GM18508 (cell line): Measurements from ENCODE around the gene CHST8.
"Not testable (repeated sequence)": the region's sequence is repeated elsewhere in the genome, so short reads cannot be mapped to it uniquely, and the experiment has no call there.

Experiments
- ATAC-seq: cut with Tn5 transposase; IDR thresholded peaks from one replicate; pipeline ENCODE4 v1.9.1; 2021; ENCODE audit warnings: moderate number of reproducible peaks; ENCODE audit not compliant: insufficient read depth, unreplicated experiment

CHST8 gene, protein sequence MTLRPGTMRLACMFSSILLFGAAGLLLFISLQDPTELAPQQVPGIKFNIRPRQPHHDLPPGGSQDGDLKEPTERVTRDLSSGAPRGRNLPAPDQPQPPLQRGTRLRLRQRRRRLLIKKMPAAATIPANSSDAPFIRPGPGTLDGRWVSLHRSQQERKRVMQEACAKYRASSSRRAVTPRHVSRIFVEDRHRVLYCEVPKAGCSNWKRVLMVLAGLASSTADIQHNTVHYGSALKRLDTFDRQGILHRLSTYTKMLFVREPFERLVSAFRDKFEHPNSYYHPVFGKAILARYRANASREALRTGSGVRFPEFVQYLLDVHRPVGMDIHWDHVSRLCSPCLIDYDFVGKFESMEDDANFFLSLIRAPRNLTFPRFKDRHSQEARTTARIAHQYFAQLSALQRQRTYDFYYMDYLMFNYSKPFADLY

DNA sequence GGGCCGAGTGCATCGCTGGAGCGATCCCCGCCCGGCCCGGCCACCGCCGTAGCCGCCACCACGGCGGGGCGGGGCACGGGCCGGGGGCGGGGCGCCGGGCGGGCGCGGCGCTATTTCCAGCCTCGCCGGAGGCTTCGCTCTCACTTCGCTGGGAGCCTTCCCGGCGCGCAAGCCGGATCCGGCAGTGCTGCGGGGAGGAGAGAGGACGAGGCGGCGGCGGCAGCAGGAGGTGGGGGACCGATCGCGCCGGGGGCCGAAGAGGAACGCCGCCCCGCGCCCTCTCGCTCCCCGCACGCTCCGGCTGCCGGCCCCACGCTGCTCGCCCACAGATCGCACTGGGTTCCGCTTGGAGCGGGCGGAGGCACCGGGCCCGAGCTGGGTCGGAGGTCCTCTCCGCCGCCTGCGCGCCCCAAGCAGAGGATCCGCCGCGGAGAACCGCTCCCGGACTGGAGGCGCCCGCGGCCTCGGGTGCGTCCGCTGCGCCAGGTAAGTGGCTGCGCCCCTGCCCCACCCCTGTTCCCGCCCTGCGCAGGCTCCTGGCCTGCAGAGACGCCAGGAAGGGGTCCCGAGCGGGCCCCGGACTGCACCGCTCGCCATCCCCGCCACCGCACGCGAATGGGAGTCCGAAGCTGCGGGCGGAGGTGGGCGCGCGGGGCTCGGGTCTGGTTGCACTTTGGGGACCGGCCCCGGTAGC lies at the start of gene CHST8:
Gene CHST8, plus strand, starts transcription at position 143 of the 694 bp plus-strand sequence. CDS start 67,309 bp downstream, outside the sequence.
- no peak for ATAC-seq

DNA sequence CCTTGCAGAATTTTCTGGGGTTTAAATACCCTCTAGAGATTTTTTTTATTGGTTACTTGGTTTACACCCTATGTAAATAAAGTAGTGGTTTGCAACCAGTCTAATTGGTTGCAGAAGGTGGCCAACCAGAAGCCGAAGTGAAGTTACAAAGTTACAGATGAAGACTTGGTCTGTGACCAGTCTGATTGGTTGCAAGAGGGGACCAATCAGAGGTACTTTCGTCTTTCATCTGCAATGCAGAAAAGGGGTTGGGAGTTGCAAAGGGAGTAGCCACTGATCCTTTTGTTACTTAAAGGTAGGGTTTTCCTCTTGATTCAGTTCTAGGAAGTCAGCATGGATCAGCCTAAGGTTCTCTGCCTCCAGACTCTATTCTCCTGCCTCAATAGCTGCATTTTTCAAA lies 48.8 kb upstream of the CHST8 start:
- ATAC-seq: no peak

DNA sequence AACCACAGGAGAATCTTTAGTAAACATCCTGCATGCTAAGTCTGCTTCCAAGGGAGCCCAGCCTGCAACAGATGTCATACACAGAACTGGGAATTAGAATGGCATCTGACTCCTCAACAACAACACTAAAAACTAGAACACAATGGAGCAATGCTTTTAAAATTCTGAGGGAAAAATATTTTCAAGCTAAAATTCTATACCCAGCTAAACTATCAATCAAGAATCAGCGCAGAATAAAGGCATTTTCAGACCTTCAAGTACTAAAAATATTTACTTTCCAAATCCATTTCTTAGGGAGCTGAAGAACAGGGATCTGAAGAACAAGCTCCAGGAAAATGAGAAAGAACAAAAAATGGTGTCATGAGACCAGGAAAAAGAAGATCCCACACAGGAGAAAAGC lies 46.9 kb upstream of the CHST8 start:
- ATAC-seq: no peak

DNA sequence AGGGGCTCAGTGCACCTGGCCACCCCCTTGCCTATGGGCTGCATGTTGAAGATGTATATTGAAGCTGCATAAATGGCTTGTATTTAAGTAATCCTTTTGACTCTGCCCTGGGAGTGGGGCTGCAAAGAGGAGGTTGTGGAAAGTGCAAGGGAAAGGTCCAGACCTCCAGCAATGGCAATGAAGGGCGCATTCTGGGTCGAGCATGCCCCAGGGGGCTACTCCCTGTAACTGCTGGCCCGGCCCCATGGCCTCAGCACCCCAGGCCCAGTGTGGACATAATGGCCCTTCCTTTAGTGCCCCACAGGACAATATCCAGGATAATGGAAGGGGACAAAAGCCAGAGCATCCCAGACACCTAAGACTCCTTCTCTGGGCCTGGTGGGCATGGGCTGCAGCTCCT lies 43.1 kb upstream of the CHST8 start:
- no peak for ATAC-seq

DNA sequence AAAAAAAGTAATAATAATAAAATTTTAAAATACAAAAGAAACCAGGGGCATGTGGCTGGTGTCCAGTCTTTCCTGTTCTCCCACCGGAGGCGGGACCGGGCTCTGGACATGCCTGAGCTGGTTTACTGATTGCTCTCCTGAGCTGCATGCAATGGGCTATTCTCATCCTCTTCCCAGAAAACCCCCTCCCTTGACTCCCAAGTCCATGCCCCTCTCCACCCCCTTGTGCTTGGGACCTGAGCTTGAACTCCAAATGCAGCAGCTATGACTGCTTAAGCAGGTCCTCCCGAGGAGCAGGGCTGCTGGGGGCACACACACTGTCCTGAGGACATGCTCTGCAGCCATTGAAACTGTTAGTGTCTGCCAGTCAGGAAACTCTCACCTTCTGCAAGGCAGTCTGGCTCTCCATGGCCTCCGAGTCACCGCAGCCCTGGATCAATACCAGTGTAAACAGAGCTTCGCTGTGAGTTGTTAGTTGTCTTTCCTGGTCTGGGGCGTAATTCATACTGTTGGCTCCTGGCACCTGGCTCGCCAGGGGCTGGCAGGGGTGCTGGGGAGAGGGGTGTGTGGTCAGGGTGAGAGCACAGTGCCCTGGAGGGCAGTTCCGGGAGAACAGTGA lies 41.6 kb upstream of the CHST8 start:
- ATAC-seq: no peak

DNA sequence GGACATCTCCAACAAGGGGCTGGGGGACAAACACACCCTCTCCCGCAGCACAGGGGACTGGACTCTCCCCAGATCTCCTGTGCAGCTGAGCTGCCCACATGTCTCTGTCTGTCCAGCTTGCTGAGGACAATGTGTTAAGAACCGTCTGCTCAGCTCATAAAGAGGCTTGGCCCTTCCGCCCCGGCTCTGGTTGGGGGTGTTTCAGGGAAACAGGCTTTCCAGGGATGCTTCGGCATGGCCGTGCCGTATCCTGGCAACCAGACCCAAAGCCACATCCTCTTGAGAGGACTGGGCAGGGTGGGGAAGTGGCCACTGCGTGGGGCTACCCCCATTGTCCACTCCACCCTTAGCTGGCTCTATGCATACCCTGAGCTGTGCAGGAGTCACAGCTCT lies 41.1 kb upstream of the CHST8 start:
- ATAC-seq: no peak

DNA sequence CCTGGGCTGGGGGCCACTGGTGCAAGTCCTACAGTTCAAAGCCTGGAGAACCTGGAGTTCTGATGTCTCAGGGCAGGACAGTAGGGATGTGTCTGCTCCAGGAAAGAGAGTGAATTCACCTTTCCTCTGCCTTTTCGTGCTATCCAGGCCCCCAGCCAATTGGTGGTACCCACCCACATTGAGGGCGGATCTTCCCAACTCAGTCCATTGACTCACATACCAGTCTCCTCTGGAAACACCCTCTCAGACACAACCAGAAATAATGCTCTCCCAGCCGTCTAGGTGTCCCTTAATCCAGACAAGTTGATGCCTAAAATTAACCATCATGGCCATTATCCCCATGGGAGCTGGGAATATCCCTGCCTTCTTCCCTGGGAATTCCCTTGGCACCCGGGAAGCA lies 38.8 kb upstream of the CHST8 start:
- no peak for ATAC-seq

DNA sequence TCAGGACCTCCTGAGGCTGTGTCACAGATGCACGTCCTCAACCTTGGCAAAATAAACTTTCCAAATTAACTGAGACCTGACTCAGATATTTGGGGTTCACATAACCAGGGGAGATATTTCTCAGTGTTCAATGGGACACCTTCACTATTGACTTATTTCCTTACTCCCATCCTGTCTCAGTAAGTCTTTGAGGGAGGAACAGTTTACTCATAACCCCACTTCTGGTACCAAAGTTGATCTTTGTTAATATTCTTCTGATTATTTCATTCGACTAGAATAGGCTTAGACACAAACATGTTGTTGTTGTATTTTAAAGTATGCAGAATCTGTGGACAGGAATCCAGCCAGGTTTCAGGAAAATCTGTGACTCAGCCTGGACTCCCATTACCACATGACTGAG lies 34.6 kb upstream of the CHST8 start:
- ATAC-seq: no peak

DNA sequence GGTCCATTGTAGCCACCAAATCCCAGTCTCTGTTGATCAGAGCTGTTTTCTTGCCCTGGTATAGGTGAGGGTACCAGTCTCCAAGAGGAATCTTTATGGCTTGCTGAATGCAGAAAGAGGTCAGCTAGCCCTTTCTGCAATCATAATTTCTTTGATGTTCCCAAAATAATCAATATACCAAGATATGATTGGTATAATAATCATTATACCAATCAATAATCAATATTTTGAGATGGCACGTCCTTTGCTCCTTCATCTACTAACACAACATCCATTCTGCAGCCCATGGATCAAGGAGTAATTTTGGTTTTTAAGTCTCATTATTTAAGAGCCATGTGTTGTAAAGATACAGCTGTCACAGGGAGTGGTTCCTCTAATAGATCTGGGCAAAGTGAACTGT lies 31.5 kb upstream of the CHST8 start:
- ATAC-seq: no peak

DNA sequence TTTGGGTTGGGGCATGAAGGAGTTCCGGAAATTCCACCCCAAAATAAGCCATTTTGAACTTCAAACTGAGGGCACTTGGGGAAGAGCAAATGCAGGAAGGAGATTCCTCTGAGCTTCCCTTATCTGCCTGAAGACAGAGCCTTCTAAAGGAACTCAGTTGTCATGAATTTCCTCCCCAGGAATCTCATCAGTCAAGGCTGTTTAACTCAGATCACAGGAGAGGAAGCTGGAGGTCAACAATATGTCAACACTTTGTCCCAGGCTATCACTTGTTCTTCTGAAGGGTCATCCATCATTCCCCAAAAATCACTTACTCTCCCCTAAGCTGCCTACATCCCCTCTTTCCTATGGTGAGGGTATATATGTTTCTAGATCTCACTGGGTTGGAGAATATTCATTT lies 26.0 kb upstream of the CHST8 start:
- no peak for ATAC-seq

DNA sequence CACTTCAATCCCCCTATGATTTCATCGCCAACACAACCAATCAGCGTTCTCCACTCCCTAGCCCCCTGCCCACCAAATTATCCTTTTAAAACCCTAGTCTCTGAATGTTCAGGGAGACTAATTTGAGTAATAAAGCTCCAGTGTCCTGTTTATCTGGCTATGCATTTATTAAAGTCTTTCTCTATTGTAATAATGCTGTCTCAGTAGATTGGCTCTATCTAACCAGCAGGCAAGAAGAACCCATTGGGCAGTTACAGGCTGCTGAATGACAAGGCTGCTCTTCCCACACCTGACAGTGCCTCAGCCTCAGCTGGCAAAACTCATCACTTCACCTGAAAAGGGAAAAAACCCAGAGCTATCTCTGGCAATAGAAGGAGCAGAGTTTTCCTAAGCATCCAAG lies 20.2 kb upstream of the CHST8 start:
- ATAC-seq: no peak

DNA sequence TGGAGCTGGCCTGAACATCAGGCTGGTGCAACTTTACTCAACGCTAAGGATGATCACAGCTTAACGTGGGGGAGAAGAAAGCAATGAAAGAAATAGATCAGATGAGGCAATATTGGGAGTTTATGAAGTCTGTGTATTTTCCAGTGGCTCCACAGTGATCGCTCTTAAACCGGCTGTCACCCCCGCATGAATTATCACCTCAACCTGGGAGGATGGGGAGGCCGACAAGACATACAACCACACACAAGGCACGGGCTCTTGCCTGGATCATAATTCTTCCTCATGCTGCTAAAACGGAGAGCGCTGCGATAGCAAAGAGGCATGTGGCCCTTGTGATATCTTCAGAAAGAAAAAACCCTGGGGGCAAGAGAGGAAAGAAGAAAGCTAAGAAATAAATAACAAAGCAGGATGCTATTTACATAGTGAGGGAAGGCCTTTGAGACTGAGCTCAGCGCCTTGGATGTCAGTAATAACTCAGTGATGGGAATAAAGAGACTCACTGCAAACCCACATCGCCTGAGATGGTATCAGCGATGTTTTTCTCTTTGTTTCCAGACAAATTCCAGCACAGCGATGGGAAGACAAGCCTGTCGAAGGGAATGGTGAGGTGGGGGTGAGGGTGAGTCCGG lies 19.1 kb upstream of the CHST8 start:
- ATAC-seq: no peak

DNA sequence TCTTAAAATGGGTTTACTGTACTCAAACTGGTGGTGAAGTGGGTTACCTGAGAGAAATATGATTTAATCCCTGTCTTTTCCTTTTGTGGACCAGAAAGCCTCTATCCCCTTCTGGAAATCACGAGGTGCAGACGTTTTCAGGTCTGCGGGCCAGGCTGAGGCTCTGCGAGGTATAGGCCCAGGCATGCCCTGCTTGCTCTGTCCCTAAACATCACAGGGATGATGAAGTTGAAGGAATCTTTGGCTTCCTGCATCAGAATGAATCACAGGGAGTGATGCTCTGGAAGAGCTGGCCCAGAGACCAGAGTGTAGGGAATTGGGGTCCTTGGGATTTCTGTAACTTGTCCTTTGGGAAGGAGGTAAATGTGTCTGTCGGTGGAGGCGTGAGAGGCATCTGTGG lies 18.4 kb upstream of the CHST8 start:
- ATAC-seq: no peak

DNA sequence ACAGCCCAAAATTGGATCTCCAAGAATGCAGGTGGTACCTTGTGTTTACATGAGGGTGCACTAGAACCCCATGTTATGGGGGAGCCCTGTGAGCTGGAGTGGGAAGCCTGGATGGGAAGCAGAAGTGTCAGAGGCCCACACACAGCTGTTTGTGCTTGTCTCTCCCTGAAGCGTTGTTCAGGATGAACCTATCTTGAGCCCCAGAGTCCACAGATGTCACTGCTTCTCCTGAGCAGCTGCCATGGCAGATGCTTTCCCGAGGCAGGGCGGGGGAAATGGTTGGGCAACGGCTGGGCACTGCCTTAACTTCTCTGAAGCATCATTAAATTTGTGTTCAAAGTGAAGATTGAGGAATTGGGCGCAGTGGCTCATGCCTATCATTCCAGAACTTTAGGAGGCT lies 17.1 kb upstream of the CHST8 start:
- ATAC-seq: no peak

DNA sequence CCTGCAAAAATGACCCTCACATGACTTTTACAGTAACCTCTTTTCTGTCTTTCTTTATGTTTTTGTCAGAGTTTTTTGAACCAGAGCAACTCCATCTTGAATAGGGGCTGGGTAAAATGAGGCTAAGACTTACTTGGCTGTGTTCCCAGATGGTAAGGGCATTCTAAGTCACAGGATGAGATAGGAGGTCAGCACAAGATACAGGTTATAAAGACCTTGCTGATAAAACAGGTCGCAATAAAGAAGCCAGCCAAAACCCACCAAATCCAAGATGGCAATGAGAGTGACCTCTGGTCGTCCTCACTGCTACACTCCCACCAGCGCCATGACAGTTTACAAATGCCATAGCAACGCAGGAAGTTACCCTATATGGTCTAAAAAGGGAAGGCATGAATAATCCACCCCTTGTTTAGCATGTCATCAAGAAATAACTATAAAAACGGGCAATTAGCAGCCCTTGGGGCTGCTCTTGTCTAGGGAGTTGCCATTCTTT lies 15.9 kb upstream of the CHST8 start:
- not testable (repeated sequence) for ATAC-seq

DNA sequence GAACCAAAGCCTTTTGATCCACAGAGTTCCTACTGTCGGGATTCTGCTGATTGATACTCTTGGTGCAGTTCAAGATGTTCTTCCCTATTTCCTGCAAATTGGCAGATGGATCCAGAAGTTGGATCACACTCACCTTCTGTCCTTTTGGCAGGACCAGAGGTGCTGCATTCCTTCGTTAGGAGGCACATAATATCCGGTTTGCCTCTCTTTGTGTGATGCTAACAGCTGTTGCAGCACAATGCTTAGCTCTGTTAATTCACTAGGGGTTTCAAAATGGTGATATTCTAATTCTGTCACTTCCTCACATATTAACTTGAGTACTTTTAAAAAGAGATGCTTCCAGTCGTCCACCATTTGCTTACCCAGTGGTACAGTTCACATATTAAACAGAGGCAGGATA lies 15.2 kb upstream of the CHST8 start:
- ATAC-seq: no peak

DNA sequence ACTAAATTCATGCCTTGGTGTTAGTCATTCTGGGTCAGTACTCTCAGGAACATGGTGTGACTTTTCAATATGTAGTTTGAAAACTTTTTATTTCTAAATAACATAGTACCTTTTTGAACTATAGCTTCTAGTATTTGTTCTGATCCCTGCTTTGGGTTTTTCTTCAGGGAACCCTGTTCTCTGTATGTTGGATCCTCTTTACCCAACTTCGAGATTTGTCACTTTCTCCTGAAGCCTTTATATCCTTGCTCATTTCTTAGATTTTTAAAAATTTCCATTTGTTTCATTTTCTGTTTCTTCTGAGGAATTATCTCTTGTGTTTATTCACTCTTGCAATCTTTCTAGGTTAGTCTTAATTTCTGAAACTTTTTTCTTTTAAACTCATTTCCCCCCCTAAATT lies 12.4 kb upstream of the CHST8 start:
- no peak for ATAC-seq

DNA sequence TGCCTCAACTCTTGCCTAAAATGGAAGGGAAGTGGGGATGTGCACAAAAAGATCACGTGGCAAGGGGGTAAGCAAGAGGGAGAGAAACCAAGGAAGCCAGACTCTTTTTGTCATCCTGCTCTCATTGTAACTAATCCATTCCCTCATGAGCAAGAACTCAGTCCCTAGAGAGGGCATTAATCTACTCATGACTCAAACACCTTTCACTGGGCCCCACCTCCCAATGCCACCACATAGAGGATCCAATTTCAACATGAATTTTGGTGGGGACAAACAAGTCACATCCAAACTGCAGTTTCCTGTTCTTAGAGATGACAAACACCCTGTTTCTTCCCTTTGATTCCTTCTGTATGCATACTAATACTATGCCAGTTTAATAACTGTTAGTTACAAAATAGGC lies 11.2 kb upstream of the CHST8 start:
- ATAC-seq: no peak

DNA sequence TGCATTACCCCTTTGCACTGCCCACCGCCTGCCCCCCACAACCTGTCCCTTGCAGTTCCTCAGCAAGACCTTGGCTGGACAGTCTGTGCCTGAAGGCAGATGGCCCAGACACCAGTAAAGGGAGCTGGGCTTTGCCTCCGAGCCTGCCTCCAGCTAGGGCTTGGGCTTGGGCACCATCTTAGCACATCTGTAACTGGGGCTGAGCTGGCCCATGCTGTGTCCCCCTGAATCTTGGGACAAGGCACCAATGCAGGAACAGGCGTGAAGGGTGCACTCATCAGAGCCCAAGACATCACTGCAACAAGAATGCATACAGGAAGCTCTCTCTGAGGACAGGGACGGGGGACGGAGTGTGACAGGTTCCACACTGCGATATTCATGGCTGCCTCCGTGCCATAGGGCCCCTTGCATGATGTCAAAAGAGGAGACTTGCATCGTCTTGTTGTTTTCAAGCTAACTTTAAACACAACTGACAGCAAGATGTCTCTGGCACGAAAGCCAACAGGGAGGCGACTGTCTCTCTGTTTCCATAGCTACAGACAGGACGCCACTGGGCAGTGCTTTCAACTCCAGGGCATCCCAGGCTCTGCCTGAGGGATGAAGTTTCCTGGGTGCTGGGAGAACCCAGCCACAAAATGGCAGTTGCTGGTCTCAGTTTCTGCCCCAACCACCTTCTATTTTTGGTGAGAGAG lies 8.7 kb upstream of the CHST8 start:
- no peak for ATAC-seq

DNA sequence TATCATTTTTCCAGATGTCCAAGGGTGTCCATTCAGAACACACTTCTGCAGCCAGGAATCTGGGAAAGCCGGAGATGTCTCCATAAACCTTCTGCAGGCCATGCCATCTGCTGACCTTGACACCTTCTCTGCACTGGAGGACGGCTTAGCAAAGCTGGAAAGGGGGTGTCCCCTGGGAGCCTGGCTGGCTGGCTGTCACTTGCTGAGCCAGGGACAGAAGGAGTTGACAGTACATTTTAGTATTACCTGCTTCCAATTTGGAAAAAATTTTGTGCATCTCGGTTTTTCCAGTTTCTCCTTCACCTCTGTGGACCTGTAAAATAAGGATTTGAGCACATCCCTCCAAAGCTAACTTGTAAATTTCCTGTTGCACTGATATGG lies 8.1 kb upstream of the CHST8 start:
- no peak for ATAC-seq
